Measurements from ENCODE around the gene FTL.
"Not testable (repeated sequence)": the region's sequence is repeated elsewhere in the genome, so short reads cannot be mapped to it uniquely, and the experiment has no call there.

GRCh38 chr19:48919271-48919670 is 45.8 kb upstream of the FTL start:
- not testable (repeated sequence) for TF ChIP-seq RAD21 (IDR thresholded peaks at IDR 0.05); GABPA (IDR thresholded peaks at IDR 0.05 in 1 of 2, conservative IDR thresholded peaks at IDR 0.05 in 1 of 2); ATF3 (IDR thresholded peaks at IDR 0.05); YY1 (IDR thresholded peaks at IDR 0.05); FOXA1 (IDR thresholded peaks at IDR 0.05); TAF1 (conservative IDR thresholded peaks at IDR 0.05); RXRA (IDR thresholded peaks at IDR 0.05); HNF4A (conservative IDR thresholded peaks at IDR 0.05); HNF4G (IDR thresholded peaks at IDR 0.05); SP1 (IDR thresholded peaks at IDR 0.05)
- TF ChIP-seq, protein P1, sequence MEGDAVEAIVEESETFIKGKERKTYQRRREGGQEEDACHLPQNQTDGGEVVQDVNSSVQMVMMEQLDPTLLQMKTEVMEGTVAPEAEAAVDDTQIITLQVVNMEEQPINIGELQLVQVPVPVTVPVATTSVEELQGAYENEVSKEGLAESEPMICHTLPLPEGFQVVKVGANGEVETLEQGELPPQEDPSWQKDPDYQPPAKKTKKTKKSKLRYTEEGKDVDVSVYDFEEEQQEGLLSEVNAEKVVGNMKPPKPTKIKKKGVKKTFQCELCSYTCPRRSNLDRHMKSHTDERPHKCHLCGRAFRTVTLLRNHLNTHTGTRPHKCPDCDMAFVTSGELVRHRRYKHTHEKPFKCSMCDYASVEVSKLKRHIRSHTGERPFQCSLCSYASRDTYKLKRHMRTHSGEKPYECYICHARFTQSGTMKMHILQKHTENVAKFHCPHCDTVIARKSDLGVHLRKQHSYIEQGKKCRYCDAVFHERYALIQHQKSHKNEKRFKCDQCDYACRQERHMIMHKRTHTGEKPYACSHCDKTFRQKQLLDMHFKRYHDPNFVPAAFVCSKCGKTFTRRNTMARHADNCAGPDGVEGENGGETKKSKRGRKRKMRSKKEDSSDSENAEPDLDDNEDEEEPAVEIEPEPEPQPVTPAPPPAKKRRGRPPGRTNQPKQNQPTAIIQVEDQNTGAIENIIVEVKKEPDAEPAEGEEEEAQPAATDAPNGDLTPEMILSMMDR (IDR thresholded peaks at IDR 0.05; ENCODE audit: low read depth, low read length, missing input control) = not testable (repeated sequence)
- TF ChIP-seq, protein P2, sequence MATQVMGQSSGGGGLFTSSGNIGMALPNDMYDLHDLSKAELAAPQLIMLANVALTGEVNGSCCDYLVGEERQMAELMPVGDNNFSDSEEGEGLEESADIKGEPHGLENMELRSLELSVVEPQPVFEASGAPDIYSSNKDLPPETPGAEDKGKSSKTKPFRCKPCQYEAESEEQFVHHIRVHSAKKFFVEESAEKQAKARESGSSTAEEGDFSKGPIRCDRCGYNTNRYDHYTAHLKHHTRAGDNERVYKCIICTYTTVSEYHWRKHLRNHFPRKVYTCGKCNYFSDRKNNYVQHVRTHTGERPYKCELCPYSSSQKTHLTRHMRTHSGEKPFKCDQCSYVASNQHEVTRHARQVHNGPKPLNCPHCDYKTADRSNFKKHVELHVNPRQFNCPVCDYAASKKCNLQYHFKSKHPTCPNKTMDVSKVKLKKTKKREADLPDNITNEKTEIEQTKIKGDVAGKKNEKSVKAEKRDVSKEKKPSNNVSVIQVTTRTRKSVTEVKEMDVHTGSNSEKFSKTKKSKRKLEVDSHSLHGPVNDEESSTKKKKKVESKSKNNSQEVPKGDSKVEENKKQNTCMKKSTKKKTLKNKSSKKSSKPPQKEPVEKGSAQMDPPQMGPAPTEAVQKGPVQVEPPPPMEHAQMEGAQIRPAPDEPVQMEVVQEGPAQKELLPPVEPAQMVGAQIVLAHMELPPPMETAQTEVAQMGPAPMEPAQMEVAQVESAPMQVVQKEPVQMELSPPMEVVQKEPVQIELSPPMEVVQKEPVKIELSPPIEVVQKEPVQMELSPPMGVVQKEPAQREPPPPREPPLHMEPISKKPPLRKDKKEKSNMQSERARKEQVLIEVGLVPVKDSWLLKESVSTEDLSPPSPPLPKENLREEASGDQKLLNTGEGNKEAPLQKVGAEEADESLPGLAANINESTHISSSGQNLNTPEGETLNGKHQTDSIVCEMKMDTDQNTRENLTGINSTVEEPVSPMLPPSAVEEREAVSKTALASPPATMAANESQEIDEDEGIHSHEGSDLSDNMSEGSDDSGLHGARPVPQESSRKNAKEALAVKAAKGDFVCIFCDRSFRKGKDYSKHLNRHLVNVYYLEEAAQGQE (IDR thresholded peaks at IDR 0.05) = not testable (repeated sequence)
- TF ChIP-seq, protein P3, sequence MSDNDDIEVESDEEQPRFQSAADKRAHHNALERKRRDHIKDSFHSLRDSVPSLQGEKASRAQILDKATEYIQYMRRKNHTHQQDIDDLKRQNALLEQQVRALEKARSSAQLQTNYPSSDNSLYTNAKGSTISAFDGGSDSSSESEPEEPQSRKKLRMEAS (IDR thresholded peaks at IDR 0.05) = not testable (repeated sequence)
- TF ChIP-seq, protein P4, sequence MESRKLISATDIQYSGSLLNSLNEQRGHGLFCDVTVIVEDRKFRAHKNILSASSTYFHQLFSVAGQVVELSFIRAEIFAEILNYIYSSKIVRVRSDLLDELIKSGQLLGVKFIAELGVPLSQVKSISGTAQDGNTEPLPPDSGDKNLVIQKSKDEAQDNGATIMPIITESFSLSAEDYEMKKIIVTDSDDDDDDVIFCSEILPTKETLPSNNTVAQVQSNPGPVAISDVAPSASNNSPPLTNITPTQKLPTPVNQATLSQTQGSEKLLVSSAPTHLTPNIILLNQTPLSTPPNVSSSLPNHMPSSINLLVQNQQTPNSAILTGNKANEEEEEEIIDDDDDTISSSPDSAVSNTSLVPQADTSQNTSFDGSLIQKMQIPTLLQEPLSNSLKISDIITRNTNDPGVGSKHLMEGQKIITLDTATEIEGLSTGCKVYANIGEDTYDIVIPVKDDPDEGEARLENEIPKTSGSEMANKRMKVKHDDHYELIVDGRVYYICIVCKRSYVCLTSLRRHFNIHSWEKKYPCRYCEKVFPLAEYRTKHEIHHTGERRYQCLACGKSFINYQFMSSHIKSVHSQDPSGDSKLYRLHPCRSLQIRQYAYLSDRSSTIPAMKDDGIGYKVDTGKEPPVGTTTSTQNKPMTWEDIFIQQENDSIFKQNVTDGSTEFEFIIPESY (IDR thresholded peaks at IDR 0.05) = not testable (repeated sequence)
